Right lobe of liver (tissue), 6 donors: ENCODE measurements around the gene RMC1. TPM values are rescaled to one million over a fixed set of nuclear protein-coding genes. Genes with fewer than 3 reads are reported as not detected.

Experiments
- ATAC-seq, 4 donors: fragments of 200-7000 bp; cut with Tn5 transposase; one replicate each; pipeline ENCODE4 v1.9.1; 2020; ENCODE audit warnings: mild to moderate bottlenecking in 4 of 4, moderate library complexity in 4 of 4
- DNase-seq, 3 donors: peaks; one replicate each; pipeline ENCODE4 v3.0.0-alpha.2; 2020
- H3K27ac ChIP-seq, 3 donors: fragments of 200-600 bp; one replicate each; pipeline ENCODE4 v1.8.0; 2022
- H3K27me3 ChIP-seq, 2 donors: fragments of 200-600 bp; one replicate each; pipeline ENCODE4 v1.8.0; 2022
- H3K36me3 ChIP-seq, 4 donors: fragments of 200-600 bp; sonication (generic) in 1 of 4; one replicate each; pipeline versions ENCODE4 v1.5.1 to v1.8.0; 2017 to 2022; ENCODE audit warnings: control low read depth in 1 of 4
- H3K4me1 ChIP-seq, 4 donors: fragments of 200-600 bp; sonication (generic) in 1 of 4; one replicate each; pipeline versions ENCODE4 v1.5.1 to v1.8.0; 2017 to 2022; ENCODE audit warnings: control low read depth in 1 of 4
- H3K4me3 ChIP-seq, 3 donors: fragments of 200-600 bp; one replicate each; pipeline ENCODE4 v1.8.0; 2022
- H3K9me3 ChIP-seq, 4 donors: fragments of 200-600 bp; sonication (generic) in 1 of 4; one replicate each; pipeline versions ENCODE4 v1.5.1 to v1.8.0; 2017 to 2022; ENCODE audit warnings: control low read depth in 1 of 4
- POLR2A ChIP-seq: fragments of 450-650 bp; IDR thresholded peaks from one replicate; pipeline ENCODE4 v1.6.1; 2017; ENCODE audit warnings: antibody characterized with exemption, mild to moderate bottlenecking
- WGBS: methylation state at CpG from one replicate; pipeline ENCODE4 v1.1.6; 2018; ENCODE audit warnings: low coverage, low lambda C conversion rate; ENCODE audit not compliant: insufficient coverage; ENCODE audit errors: missing lambda C conversion rate; 5-methylcytosine and 5-hydroxymethylcytosine counted together
- intact Hi-C, 2 donors: fragments of 100-400 bp; cut with DNase I; formaldehyde crosslinking; loops; one replicate each; pipeline versions ENCODE4 v1.11.2 to v1.14.1; 2022
- total RNA-seq, 6 experiments: library from RNA; depleted of rRNA in 2 of 6; stranded (reverse); fragments of >200 nt in 2 of 6; fragmentation: NEBNext Ultra II Directional in 3 of 6; extraction: Animal tissue kit (Norgen Biotek cat#: 25700) in 3 of 6; gene quantifications; one replicate each; pipeline versions ENCODE4 v1.1.0 to v1.2.4, GENCODE V29; 2016 to 2023
- TF ChIP-seq, protein P1 (sequence below), 4 donors: fragments of 200-600 bp in 3 of 4; fragments of 450-650 bp in 1 of 4; IDR thresholded peaks; one replicate each; pipeline versions ENCODE4 v1.5.1 to v1.8.0; 2016 to 2022; ENCODE audit warnings: antibody characterized with exemption in 4 of 4, mild to moderate bottlenecking in 2 of 4
- donor health status: DM: no; HTN: yes; CAD: no.
- donor health status: DM: no; HTN: no; CAD: no.
- donor health status: DM: no; HTN: no; CAD: no.
- donor health status: DM: no; HTN: yes; CAD: no.
- donor health status: DM: no; HTN: yes; CAD: no.

The RMC1 gene
- total RNA-seq, 6 experiments from 2014 or later = 16.8 to 24.5 (median 21.9) TPM

DNA sequence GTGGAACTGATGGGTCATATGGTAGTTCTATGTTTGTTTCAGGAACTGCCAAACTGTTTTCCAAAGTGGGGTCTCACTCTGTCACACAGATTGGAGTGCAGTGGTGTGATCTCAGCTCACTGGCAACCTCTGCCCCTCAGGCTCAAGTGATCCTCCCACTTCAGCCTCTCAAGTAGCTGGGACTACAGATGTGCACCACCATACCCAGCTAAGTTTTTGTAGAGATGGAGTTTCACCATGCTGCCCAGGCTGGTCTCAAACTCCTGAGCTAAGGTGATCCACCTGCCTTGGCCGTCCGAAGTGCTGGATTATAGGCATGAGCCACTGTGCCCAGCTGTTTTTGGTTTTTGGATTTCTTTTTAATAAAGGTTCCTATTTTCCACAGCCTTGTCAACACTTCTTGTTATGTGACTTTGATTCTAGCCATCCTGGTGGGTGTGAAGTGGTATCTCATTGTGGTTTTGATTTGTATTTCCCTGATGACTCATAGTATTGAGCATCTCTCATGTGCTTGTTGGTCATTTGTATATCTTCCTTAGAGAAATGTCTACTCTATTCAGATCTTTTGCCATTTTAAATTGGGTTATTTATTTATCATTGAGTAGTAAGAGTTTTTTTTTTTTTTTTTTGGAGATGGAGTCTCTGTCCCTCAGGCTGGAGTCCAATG is 60.2 kb downstream of the RMC1 start:
- WGBS = 100% methylated on average over 2 of the region's 2 CpGs
- intact Hi-C loops = no loop called here

DNA sequence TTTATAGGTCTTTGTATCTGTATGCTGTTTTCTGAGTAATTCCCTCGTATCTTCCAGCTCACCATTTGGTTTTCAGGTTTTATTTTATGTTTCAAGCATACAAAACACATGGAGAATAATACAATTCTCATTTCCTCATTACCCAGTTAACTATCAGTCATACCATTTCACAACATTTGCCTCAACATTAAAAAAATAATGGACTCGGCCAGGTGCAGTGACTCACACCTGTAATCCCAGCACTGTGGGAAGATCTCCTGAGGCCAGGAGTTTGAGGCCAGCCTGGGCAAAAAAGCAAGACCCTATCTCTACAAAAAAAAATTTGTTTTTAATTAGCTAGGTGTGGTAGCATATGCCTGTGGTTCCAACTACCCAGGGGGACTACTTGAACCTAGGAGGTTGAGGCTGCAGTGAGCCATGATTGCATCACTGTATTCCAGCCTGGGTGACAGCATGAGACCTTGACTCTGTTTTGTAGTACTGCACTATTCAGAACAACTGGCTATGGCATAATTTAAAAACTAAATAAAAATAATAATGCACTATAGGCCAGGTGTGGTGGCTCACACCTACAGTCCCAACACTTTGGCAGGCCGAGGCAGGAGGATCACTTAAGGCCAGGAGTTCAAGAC is 62.7 kb downstream of the RMC1 start:
- no peak overlapping the region for H3K4me3 ChIP-seq
- TF ChIP-seq, protein P1, sequence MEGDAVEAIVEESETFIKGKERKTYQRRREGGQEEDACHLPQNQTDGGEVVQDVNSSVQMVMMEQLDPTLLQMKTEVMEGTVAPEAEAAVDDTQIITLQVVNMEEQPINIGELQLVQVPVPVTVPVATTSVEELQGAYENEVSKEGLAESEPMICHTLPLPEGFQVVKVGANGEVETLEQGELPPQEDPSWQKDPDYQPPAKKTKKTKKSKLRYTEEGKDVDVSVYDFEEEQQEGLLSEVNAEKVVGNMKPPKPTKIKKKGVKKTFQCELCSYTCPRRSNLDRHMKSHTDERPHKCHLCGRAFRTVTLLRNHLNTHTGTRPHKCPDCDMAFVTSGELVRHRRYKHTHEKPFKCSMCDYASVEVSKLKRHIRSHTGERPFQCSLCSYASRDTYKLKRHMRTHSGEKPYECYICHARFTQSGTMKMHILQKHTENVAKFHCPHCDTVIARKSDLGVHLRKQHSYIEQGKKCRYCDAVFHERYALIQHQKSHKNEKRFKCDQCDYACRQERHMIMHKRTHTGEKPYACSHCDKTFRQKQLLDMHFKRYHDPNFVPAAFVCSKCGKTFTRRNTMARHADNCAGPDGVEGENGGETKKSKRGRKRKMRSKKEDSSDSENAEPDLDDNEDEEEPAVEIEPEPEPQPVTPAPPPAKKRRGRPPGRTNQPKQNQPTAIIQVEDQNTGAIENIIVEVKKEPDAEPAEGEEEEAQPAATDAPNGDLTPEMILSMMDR (IDR thresholded peaks at IDR 0.05) = no peak
- no peak for TF ChIP-seq POLR2A
- ATAC-seq = peak in 1 of 4 donors; percentile 65
- peaks cover 0 to 13% (median 0%) of the 10 kb centered on the region in 4 donors for H3K4me1 ChIP-seq
- peaks cover 0 to 53% (median 6%) of the 10 kb centered on the region in 4 donors for H3K36me3 ChIP-seq
- H3K27ac ChIP-seq = no peak overlapping the region
- intact Hi-C loops = no loop called here
- no peak for DNase-seq
- no peaks in the 10 kb centered on the region for H3K9me3 ChIP-seq
- WGBS = 54% methylated on average over 2 of the region's 3 CpGs
- no peaks in the 10 kb centered on the region for H3K27me3 ChIP-seq

More for the DNA sequence above, 60.2 kb downstream of the RMC1 start:
- Histone ChIP-seq H3K27me3 (no peaks in the 10 kb centered on the region), H3K27ac (no peak overlapping the region), H3K4me1 (no peaks in the 10 kb centered on the region), H3K4me3 (no peak overlapping the region), H3K9me3 (no peaks in the 10 kb centered on the region), H3K36me3 (peaks cover 0 to 64% (median 6%) of the 10 kb centered on the region in 4 donors)
- TF ChIP-seq, protein P1 (IDR thresholded peaks at IDR 0.05) = no peak
- TF ChIP-seq POLR2A = no peak
- ATAC-seq (peak in 1 of 4 donors; percentile 61), DNase-seq (no peak)

DNA sequence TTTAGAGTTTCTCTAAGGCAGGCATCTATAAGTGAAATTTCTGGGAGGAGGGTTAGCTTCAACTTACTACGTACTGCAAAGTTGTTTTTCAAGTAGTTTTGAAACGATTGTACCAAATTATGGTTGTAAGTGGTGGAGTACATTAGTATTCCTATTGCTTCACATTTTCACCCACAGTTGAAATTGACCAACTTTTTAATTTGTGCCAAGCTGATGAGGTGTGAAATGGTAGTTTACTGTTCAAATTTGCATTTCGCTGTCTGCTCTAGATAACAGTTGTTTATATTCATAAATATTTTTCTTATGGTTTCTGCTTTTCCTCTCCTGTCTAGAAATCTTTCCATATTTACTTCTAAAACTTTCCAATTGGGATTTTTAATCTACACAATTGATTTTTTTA is 64.4 kb downstream of the RMC1 start:
- 83% methylated on average over 3 of the region's 3 CpGs for WGBS
- intact Hi-C loops = no loop called here
- no peak for TF ChIP-seq POLR2A
- TF ChIP-seq, protein P1 (IDR thresholded peaks at IDR 0.05) = no peak
- Histone ChIP-seq H3K4me3 (no peak overlapping the region), H3K36me3 (peaks cover 0 to 45% (median 7%) of the 10 kb centered on the region in 4 donors), H3K27me3 (no peaks in the 10 kb centered on the region), H3K27ac (no peak overlapping the region), H3K9me3 (no peaks in the 10 kb centered on the region), H3K4me1 (peaks cover 0 to 24% (median 4%) of the 10 kb centered on the region in 4 donors)
- ATAC-seq (no peak), DNase-seq (no peak)

DNA sequence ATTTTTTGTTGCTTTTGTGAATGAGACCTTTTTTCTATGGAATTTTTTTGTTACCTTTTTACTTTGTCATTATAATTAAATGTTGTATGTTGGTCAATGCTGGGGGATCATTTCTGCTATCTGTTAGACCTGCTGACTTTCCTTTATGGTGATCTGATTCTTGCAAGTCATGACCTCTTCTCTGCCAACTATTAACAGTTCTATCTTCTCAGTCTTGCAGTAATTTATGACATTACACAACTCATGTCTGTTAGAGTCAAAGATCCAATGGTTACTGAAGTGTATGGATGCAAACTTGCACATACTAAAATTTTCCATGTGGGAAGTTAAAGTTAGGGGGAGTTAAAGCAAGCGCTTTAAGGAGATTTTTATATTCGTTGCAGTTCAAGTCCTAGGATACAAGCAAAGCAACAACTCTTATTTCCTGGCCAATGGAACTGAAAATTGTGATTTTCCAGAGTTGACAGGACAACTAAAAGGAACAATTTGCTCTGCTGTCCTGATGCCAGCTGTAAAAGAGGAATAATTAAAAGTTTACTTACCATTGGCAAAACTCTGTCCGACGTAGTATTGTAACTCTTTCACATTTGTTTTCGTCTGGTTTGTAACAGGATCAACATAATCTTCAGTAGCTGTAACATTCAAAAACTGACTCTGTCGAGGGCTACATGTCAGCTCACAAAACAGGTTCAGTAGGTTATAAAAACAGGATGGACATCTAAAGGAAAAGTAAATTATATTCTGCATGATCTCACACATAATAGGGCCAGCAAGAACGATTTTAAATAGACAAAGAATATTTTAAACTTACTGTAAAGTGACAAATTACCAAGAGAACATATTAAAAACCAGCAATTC is 65.2 kb downstream of the RMC1 start:
- peaks cover 0 to 45% (median 7%) of the 10 kb centered on the region in 4 donors for H3K36me3 ChIP-seq

More for the DNA sequence above, 65.2 kb downstream of the RMC1 start:
- Histone ChIP-seq H3K27ac (no peak overlapping the region), H3K27me3 (no peaks in the 10 kb centered on the region), H3K4me3 (no peak overlapping the region), H3K4me1 (peaks cover 0 to 31% (median 6%) of the 10 kb centered on the region in 4 donors), H3K9me3 (no peaks in the 10 kb centered on the region)
- no peak for TF ChIP-seq POLR2A
- TF ChIP-seq, protein P1 (IDR thresholded peaks at IDR 0.05) = no peak
- ATAC-seq (no peak), DNase-seq (no peak)
- intact Hi-C loops = no loop called here
- WGBS = 75% methylated on average over 7 of the region's 7 CpGs
